DMS114 treated with DMSO at 0.1 percent for 48 hours (cell line): ENCODE results near the gene CRADD.
"Not testable (repeated sequence)": the region's sequence is repeated elsewhere in the genome, so short reads cannot be mapped to it uniquely, and the experiment has no call there.

Experiments used
- DNase-seq: peaks from one replicate; lab custom pipeline; 2025; ENCODE audit not compliant: unreplicated experiment; lab: John Stamatoyannopoulos, UW

CRADD gene

GRCh38 chr12:93924367-93924766 lies 247.2 kb downstream of the CRADD start:
- no peak for DNase-seq

- no peak for DNase-seq
These were observed 248.5 kb downstream of the CRADD start for GRCh38 chr12:93925585-93926205.

- DNase-seq = no peak
These were observed 249.1 kb downstream of the CRADD start for GRCh38 chr12:93926237-93926636.

GRCh38 chr12:93929081-93929480 lies 251.9 kb downstream of the CRADD start:
- DNase-seq = not testable (repeated sequence)

- no peak for DNase-seq
These were observed 260.6 kb downstream of the CRADD start for GRCh38 chr12:93937812-93938211.

- DNase-seq = no peak
These were observed 261.1 kb downstream of the CRADD start for GRCh38 chr12:93938317-93938716.

- no peak for DNase-seq
These were observed 261.8 kb downstream of the CRADD start for GRCh38 chr12:93938931-93939330.

- no peak for DNase-seq
These were observed 262.6 kb downstream of the CRADD start for GRCh38 chr12:93939641-93940325.

- DNase-seq = no peak
These were observed 266.6 kb downstream of the CRADD start for GRCh38 chr12:93943780-93944179.

- DNase-seq = no peak
These were observed 267.0 kb downstream of the CRADD start for GRCh38 chr12:93944201-93944600.
